Fibroblast of lung (primary cell): ENCODE data around the gene RTN4RL2. TPM values are rescaled to one million over a fixed set of nuclear protein-coding genes. Genes with fewer than 3 reads are reported as not detected.

Experiments
- DNase-seq, 2 donors: peaks; one replicate each; pipeline versions ENCODE4 v3.0.0 to v3.0.0-alpha.2; 2010; ENCODE audit warnings: low read depth in 2 of 2
- H2AFZ ChIP-seq: 2 replicates; pipeline ENCODE4 v1.5.1; 2012; ENCODE audit warnings: low read length, control low read depth, inconsistent platforms
- H3K27ac ChIP-seq: 2 replicates; pipeline ENCODE4 v1.5.1; 2011; ENCODE audit warnings: low read length, control low read depth; ENCODE audit not compliant: insufficient read depth
- H3K27me3 ChIP-seq: 2 replicates; pipeline ENCODE4 v1.5.1; 2011; ENCODE audit warnings: mild to moderate bottlenecking, low read length; ENCODE audit not compliant: control insufficient read depth, insufficient read depth
- H3K36me3 ChIP-seq: 2 replicates; pipeline ENCODE4 v1.5.1; 2011; ENCODE audit warnings: low read length; ENCODE audit not compliant: control insufficient read depth, insufficient read depth
- H3K4me1 ChIP-seq: 2 replicates; pipeline ENCODE4 v1.5.1; 2011; ENCODE audit warnings: low read length; ENCODE audit not compliant: control insufficient read depth, insufficient read depth; ENCODE audit errors: extremely low read depth
- H3K4me2 ChIP-seq: 2 replicates; pipeline ENCODE4 v1.5.1; 2011; ENCODE audit warnings: low read length, control low read depth; ENCODE audit not compliant: insufficient read depth; ENCODE audit errors: extremely low read depth
- H3K4me3 ChIP-seq, 4 experiments: fragments of 200-600 bp in 1 of 4; sonication (generic) in 1 of 4; replicated peaks in 1 of 4; 2 replicates each; pipeline ENCODE4 v1.5.1; 2011 to 2016; ENCODE audit warnings: low read length in 4 of 4, low read depth in 3 of 4, mild to moderate bottlenecking in 3 of 4, control low read depth in 2 of 4, inconsistent platforms in 1 of 4, mixed read lengths in 1 of 4; ENCODE audit not compliant: insufficient read depth in 1 of 4; ENCODE audit errors: control extremely low read depth in 1 of 4
- H3K79me2 ChIP-seq: 2 replicates; pipeline ENCODE4 v1.5.1; 2012; ENCODE audit warnings: mild to moderate bottlenecking, low read length, inconsistent platforms; ENCODE audit not compliant: control insufficient read depth, insufficient read depth
- H3K9ac ChIP-seq: 2 replicates; pipeline ENCODE4 v1.5.1; 2011; ENCODE audit warnings: mild to moderate bottlenecking, low read length, control low read depth; ENCODE audit not compliant: insufficient read depth
- H3K9me3 ChIP-seq: 2 replicates; pipeline ENCODE4 v1.5.1; 2012; ENCODE audit warnings: low read depth, low read length; ENCODE audit not compliant: control insufficient read depth, insufficient read depth
- H4K20me1 ChIP-seq: 2 replicates; pipeline ENCODE4 v1.5.1; 2011; ENCODE audit warnings: low read length; ENCODE audit not compliant: control insufficient read depth, insufficient read depth; ENCODE audit errors: extremely low read depth
- CTCF ChIP-seq, 2 donors: IDR thresholded peaks in 1 of 2; conservative IDR thresholded peaks in 1 of 2; 1 replicate in 1 of 2; 2 replicates in 1 of 2; pipeline ENCODE4 v1.5.1; 2011 to 2012; ENCODE audit warnings: low read length in 2 of 2, control low read depth in 1 of 2, inconsistent platforms in 1 of 2, low read depth in 1 of 2, mild to moderate bottlenecking in 1 of 2
- EZH2 ChIP-seq: IDR thresholded peaks from 2 replicates; pipeline ENCODE4 v1.5.1; 2012; ENCODE audit warnings: low read length, control low read depth, mild to moderate bottlenecking; ENCODE audit errors: missing control alignments
- polyA plus RNA-seq, 2 donors: library from polyadenylated mRNA; depleted of rRNA in 1 of 2; stranded (reverse) in 1 of 2; unstranded in 1 of 2; fragments of >200 nt; gene quantifications; 2 replicates each; pipeline ENCODE4 v1.2.1, GENCODE V29; 2011 to 2012; ENCODE audit warnings: missing spikeins in 1 of 2
- total RNA-seq: library from RNA; depleted of rRNA; stranded (reverse); fragments of >200 nt; gene quantifications from 2 replicates; pipeline ENCODE4 v1.2.1, GENCODE V29; 2014

The RTN4RL2 gene
- total and polyA plus RNA-seq, 2 donors (not counting 1 experiment from before 2014, with no cell fraction given): 0.17 to 0.27 TPM

DNA sequence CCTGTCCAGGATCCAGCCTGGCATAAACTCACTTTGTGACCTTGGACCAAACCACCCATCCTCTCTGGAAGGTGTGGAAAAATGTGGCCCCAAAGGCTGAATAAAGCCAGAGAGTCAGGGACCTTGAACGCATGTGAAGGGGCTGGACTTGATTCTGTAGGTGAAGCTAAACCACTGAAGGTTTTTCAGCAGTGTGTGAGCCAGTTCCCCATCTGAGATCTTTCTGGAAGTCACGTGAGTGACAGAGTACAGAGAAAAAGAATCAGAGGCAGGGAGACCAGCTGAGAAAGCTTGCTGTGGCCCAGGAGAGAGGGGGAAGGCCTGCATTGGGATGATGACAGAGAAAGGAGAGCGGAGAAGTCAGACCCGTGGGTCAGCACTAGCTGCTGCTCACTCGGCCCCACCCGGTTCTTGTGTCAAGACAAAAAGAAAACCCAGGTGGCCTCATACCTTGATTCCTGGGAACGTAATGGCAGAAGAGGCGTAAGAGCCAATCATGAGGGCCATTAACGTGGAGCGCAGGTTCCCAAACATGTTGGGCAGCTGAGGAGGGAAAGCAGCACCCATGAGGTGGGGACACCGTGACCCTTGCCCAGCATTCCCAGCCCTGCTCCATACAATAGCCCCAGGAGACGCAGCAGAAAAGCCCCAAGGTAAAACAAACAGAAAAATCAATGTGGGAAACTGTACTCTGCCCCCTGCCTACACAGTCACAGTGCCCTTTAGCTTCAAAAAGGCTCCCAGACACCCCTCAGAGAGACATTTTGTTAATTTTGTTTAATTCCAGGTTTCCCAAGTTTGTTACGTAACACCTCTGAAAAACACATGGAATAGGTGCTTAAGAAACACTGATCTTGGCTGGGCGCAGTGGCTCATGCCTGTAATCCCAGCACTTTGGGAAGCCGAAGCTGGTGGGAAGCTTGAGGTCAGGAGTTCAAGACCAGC, 37.2 kb downstream of the RTN4RL2 start:
- Histone ChIP-seq H4K20me1 (no peaks in the 10 kb centered on the region), H3K9me3 (no peaks in the 10 kb centered on the region), H3K4me3 (no peak overlapping the region)

GRCh38 chr11:57498540-57498939, 38.2 kb downstream of the RTN4RL2 start:
- no peak for DNase-seq

More for the DNA sequence above, 37.2 kb downstream of the RTN4RL2 start:
- H3K4me2 ChIP-seq: no peak overlapping the region
- peaks cover 7% of the 10 kb centered on the region for H3K4me1 ChIP-seq
- no peak for TF ChIP-seq CTCF (conservative IDR thresholded peaks at IDR 0.05 in 1 of 2, IDR thresholded peaks at IDR 0.05 in 1 of 2; ENCODE audit: low read depth in 1 of 2, low read length in 2 of 2)
- TF ChIP-seq EZH2: no peak
- no peaks in the 10 kb centered on the region for H3K79me2 ChIP-seq
- no peak overlapping the region for H2AFZ ChIP-seq
- DNase-seq: no peak
- peaks cover 4% of the 10 kb centered on the region for H3K36me3 ChIP-seq
- H3K9ac ChIP-seq: no peak overlapping the region
- no peak overlapping the region for H3K27ac ChIP-seq
- H3K27me3 ChIP-seq: no peaks in the 10 kb centered on the region

More at GRCh38 chr11:57498540-57498939, 38.2 kb downstream of the RTN4RL2 start:
- no peak for TF ChIP-seq CTCF (conservative IDR thresholded peaks at IDR 0.05 in 1 of 2, IDR thresholded peaks at IDR 0.05 in 1 of 2; ENCODE audit: low read depth in 1 of 2, low read length in 2 of 2)
- no peak for TF ChIP-seq EZH2
- Histone ChIP-seq H3K36me3 (peaks cover 4% of the 10 kb centered on the region), H4K20me1 (no peaks in the 10 kb centered on the region), H3K9ac (no peak overlapping the region), H3K4me1 (peaks cover 7% of the 10 kb centered on the region), H2AFZ (no peak overlapping the region), H3K27ac (no peak overlapping the region), H3K79me2 (no peaks in the 10 kb centered on the region), H3K4me3 (no peak overlapping the region), H3K9me3 (no peaks in the 10 kb centered on the region), H3K4me2 (no peak overlapping the region), H3K27me3 (no peaks in the 10 kb centered on the region)
